CD4-positive, alpha-beta T cell treated with Interleukin-4 for 1 hour (primary cell): ENCODE measurements around the gene OR7C1.
A peak's percentile ranks its signal among the peaks of the same experiment; 100 is the strongest.
"Not testable (repeated sequence)": the region's sequence is repeated elsewhere in the genome, so short reads cannot be mapped to it uniquely, and the experiment has no call there.

Experiments
- DNase-seq, 2 donors: peaks; one replicate each; pipeline ENCODE4 v3.0.0-alpha.2; 2020 to 2022

The OR7C1 gene

DNA sequence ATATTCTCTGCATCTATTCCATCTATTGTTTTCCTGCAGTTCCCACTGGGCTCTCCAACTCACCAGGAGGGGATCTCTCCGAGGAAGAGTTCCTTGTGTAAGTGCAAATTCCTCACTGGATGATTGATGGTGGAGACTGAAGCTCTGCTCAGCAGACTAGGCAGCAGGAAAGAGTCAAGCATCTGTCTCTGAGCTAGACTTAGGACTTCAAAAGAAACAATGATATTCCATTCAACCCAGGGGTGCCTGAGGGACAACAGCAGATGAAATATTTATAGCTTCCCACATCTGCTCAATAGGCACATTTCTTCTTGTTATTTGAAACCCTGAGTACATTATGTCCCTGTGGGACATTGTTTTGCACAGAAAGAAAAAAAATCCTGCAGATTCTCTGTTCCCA lies at the start of gene OR7C1, which contains the start of gene OR7A5:
OR7C1 (minus strand) TSS at position 175 of the 400 bp plus-strand sequence. CDS start 35,049 bp downstream, outside the sequence.
OR7A5 (minus strand) TSS at position 175 of the 400 bp plus-strand sequence. CDS start 6,944 bp downstream, outside the sequence.
- no peak for DNase-seq

DNA sequence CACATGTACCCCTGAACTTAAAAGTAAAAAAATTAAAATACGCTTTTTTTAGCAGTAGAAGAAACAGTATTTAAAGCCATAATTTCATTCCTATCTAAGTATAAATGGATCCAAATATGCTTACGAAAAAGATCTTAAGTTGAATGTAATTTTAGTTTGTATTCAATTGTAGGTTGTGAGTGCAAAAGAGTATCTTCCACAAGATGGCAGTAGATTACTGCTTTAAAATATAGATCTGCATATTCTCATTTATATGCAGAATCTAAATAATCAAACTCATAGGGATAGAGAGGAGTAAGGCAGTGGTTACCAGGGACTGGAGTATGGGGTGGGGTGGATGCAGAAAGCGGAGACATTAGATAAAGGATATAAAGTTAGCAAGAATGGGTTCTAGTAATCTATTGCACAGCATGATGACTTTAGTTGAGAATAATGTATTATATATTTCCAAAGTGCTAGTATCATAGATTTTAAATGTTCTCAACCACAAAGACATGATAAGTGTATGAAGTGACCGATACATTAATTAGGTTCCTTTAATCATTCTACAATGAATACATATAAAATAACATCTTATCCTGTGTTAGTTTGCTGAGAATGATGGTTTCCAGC lies 36.7 kb upstream of the OR7C1 start:
- peak in 1 of 2 donors; percentile 1 for DNase-seq

DNA sequence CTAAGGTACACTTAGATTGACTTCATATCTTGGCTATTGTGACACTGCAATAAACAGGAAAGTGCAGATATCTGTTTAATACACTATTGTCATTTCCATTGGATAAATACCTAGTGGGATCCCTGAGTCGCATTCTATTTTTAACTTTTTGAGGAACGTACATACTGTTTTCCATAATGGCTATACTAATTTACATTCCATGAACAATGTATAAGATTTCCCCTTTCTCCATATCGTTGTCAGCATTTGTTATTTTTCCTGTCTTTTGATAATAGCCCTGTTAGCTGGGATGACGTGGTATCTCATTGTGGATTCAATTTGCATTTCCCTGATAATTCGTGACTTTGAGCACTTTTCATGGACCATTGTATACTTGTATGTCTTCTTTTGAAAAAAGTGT lies 33.5 kb upstream of the OR7C1 start:
- no peak for DNase-seq

DNA sequence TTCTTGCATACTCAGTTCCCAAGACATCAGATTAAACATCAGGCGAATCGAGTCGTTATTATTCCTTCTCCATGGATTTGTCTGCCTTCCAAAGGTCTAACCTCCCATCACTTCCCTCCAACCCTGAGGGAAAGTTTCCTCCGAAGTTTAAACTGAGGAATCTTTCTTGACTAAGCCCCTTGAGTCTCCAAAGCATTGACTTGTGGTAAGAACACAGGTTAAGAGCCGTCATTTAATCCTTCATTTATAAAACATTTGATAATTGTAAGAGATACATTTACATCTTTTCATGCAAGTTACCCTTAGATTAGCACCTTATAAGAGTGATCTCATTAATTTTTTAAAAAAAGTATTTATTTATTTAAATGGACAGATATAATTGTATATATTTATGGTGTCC lies 13.8 kb upstream of the OR7C1 start, which contains the start of gene OR7A10:
OR7A10 (minus strand) TSS at position 101 of the 400 bp plus-strand sequence. CDS start 7,045 bp downstream, outside the sequence.
- DNase-seq = no peak

- DNase-seq = no peak
Observed at GRCh38 chr19:14843578-14843977, 8.6 kb upstream of the OR7C1 start.

- DNase-seq = no peak
Observed at GRCh38 chr19:14843169-14843568, 8.2 kb upstream of the OR7C1 start.

GRCh38 chr19:14840206-14840605 lies 5.2 kb upstream of the OR7C1 start:
- no peak for DNase-seq

DNA sequence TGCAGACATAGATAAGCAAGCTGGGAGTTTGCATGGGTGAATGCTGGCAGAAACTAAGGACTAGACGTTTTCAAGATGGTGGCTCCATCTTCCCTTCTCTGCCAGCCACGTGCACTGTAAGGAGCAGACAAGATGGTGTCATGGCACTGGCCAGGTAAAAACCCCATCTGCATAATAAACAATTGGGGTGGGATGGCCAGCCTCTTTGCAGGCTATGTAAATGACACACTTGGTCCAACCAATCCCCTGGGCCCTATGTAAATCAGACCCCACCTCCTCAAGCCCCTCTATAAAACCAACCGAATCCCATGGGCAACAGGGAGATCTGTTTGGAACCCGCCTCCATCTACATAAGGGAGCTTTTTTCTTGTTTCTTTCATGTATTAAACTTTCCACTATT lies 2.4 kb upstream of the OR7C1 start:
- no peak for DNase-seq

DNA sequence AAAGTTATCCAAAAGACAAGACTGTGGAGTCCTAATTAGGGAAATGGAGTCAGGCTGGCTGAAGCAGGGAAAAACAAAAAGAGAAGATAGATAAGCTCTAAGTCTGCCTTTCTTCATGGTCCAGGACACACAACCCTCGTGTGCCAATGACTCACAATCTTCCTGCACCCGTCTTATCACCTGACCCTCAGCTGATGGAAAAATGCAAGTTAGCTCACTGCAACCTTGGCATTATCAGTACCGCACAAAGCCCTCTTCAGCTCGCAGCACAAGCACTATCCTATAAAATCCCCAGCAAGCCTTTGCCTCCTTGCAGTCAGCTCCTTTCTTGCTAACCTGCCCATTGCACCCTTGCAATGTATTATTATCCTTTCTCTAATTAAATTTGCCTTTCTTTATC lies 4.3 kb downstream of the OR7C1 start:
- no peak for DNase-seq

GRCh38 chr19:14826006-14826405 lies 9.0 kb downstream of the OR7C1 start:
- DNase-seq = no peak

- no peak for DNase-seq
Observed at GRCh38 chr19:14821937-14822336, 13.0 kb downstream of the OR7C1 start.

DNA sequence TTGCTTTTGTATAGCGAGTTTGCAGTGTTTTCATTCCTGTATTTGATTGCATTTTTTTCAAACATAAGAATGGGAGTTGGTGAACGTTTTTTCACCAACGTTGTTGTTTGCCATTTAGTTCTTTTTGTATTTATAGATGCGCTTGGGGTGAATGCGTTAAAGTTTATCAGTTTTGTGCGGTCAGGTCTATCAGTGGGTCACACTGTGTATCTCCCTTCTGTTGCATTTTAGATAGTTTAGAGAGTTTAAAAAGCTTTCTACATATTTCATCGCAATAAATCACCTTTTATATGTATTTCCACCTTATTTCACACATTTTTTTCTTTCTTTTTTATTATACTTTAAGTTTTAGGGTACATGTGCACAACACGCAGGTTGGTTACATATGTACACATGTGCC lies 16.4 kb downstream of the OR7C1 start:
- no peak for DNase-seq

DNA sequence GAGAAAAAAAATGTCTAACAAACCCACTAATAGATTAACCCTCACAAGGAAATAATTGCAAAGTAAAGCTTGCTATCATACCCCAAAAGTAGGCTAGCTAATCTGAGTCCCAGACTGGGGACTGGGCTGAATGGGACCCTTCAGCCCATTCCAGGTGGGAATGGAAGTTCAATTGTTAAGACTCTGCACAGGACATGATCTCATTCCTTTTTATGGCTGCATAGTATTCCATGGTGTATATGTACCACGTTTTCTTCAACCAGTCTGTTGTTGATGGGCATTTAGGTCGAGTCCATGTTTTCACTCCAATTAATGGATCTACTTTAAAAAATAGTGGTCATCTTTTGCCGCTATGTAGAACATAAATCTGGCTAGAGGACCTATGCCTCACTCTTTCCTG lies 17.9 kb downstream of the OR7C1 start:
- DNase-seq = no peak

DNA sequence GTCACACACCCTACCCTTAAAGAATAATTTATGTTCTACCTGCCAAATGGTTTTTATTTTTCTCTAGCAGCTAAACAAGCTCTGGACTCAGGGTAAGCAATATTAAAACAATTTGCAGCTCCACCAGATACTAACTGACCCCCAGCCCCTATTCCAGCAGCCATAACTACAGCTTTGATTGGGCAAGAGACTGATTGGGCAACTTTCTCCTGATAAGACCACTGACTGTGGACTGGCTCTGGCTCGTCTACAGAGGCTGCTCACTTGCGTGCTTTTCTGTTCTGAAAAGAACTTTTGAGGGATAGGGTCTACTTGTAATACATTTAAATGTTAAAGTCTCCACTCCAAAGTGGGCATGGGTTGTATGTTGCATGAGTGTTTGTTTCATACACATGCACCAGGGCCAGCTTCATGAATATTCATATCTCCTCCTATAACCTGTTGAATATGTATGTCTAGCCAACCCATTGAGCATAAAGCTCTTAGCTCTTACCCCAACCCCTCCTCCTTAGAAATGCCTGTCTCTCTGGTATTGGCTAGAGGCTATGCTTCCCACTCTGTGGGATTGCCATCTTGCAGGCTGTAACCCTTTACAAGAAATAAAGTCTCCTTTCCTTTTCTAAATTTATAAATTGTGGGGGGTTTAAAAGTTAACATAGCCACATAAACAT lies 19.9 kb downstream of the OR7C1 start:
- no peak for DNase-seq

GRCh38 chr19:14809272-14810057 lies 25.5 kb downstream of the OR7C1 start:
- DNase-seq = no peak

DNA sequence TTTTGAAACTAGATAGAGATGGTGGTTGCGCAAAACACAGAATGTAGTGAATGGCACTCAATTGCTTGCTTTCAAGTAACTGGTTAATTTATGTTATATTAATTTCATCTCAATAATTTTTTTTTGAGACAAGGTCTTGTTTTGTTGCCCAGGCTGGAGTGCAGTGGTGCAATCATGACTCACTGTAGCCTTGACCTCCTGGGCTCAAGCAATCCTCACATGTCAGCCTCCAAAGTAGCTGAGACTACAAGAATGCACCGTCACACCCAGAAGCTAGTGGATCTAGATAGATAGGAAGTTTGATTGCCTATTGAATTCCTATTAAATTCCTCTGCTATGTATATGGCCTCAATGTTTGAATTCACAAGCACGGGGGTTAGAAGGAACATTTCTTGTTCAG lies 30.2 kb downstream of the OR7C1 start:
- DNase-seq = no peak

- DNase-seq = no peak
Observed at GRCh38 chr19:14798760-14799159, 36.2 kb downstream of the OR7C1 start.

GRCh38 chr19:14796021-14796420 lies 39.0 kb downstream of the OR7C1 start:
- DNase-seq = no peak

GRCh38 chr19:14795078-14795721 lies 39.8 kb downstream of the OR7C1 start:
- no peak for DNase-seq

GRCh38 chr19:14792250-14792649 lies 42.7 kb downstream of the OR7C1 start:
- not testable (repeated sequence) for DNase-seq

- peak; percentile 1 to 24 for DNase-seq
Observed at GRCh38 chr19:14786421-14786851, 48.5 kb downstream of the OR7C1 start.

GRCh38 chr19:14785102-14785793 lies 49.7 kb downstream of the OR7C1 start:
- DNase-seq = peak; percentile 25 to 76
